DOHH2 (cell line): ENCODE measurements around the gene ARL8B.

ENCODE experiments used
- EZH2phosphoT487 ChIP-seq: fragments of 200-600 bp; sonication (generic); IDR thresholded peaks from 2 replicates; pipeline ENCODE4 v1.6.1; 2017; ENCODE audit warnings: borderline replicate concordance, mild to moderate bottlenecking, antibody characterized with exemption, low read length, moderate library complexity, mixed read lengths
- TF ChIP-seq, protein P1 (sequence below): fragments of 200-600 bp; sonication (generic); IDR thresholded peaks from one replicate; pipeline ENCODE4 v1.5.1; 2014; ENCODE audit warnings: antibody characterized with exemption, mild to moderate bottlenecking, low read depth, low read length; ENCODE audit not compliant: poor library complexity, severe bottlenecking

DNA sequence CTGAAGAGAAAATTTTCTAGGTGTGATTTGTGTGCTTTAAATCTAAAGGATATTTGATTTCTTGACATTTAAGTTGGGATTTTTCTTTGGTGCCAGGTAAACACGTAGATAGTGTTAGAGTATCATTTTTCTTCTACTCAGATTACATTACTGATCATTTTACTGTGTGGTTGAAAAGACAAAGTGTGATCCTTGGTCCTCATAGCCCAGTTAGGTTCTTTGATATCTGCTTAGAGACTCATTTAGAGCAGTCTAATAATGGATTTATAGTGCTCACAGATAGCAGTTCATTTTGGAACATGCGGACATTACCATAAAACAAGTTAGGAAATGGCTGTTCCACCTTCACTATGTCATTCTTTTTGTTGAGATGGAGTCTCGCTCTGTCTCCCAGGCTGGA is 12.4 kb downstream of the ARL8B start:
- TF ChIP-seq, protein P1, sequence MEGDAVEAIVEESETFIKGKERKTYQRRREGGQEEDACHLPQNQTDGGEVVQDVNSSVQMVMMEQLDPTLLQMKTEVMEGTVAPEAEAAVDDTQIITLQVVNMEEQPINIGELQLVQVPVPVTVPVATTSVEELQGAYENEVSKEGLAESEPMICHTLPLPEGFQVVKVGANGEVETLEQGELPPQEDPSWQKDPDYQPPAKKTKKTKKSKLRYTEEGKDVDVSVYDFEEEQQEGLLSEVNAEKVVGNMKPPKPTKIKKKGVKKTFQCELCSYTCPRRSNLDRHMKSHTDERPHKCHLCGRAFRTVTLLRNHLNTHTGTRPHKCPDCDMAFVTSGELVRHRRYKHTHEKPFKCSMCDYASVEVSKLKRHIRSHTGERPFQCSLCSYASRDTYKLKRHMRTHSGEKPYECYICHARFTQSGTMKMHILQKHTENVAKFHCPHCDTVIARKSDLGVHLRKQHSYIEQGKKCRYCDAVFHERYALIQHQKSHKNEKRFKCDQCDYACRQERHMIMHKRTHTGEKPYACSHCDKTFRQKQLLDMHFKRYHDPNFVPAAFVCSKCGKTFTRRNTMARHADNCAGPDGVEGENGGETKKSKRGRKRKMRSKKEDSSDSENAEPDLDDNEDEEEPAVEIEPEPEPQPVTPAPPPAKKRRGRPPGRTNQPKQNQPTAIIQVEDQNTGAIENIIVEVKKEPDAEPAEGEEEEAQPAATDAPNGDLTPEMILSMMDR: no peak
- TF ChIP-seq EZH2phosphoT487: no peak
